Measurements from ENCODE around the gene TLE5.
A peak's percentile ranks its signal among the peaks of the same experiment; 100 is the strongest.
"Not testable (repeated sequence)": the region's sequence is repeated elsewhere in the genome, so short reads cannot be mapped to it uniquely, and the experiment has no call there.

The TLE5 gene

DNA sequence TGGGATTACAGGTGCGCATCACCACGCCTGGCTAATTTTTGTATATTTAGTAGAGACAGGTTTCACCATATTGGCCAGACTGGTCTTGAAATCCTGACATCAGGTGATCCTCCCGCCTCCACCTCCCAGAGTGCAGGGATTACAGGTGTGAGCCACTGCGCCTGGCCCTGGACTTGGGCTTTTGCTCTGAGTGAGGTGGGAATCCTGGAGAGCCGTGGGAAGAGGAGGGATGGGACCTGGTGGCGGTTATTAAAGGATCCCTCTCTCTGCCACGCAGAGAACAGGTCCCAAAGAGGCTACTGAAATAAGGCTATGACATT, 1.7 kb upstream of the TLE5 start:
- FAIRE-seq = no peak
- no peak for DNase-seq (ENCODE audit: insufficient read length, low spot score)

DNA sequence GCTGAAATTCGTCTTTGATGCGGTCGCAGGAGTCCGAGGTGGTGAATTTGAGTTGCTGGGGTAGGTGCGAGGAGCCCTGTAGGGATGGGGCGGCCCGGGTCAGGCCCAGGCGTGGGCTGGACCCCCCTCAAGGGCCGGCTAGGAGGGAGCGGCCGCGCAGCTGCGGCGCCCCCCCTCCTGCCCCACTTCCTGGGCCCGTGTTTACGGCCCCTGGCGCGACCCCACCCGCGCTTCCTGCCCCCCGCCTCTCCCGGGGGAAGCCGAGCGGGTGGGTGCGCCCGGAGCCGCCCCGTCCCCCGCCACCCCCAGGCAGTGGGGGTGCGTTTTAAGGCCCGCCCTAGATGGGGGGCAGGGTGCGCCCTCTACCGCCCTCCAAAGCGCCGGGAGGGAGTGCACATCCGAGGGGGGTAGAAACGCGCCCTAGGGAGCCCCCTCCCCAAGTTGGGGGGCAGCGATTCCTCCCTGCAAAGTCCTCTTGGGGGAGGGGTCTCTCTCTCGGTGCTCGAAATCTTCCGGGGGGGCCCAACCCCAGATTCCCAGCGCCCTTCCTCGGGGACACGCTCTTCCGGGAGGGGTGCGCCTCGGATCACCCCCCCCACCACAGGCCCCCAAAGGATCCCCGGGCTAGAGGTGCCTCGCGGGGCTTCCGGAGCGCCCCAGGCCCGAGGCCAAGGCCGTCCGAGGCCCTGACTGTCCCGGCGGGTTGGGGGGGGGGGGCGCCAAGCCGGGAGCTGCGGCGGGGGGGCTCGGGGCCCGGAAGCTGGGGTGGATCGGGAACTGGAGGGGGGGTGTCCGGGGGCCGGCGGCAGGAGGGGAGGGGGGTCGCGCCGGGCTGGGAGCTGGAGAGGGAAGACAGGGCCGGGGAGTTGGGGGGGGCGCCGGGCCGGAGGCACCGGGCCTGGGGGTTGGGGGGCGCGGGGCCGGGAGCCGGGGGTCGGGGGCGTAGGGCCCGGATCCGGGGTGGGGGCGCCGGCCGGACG, 823 bp downstream of the TLE5 start:
- FAIRE-seq = no peak
- peak; percentile 44 for DNase-seq (ENCODE audit: insufficient read length, low spot score)

DNA sequence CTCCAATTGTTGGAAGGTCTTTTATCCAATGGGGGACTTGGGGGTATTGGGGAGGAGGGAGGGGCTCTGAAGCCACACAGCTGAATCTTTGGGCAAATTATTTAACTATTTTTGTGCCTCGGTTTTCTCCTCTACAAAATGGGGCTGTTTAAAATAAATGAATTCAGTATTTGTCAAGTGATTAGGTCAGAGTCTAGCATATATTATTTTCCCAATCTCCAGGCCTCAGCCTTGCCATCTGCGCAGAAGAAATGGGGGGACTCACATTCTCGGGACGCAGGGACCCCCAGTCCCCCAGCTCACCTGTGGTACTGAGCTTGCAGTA, 1.5 kb downstream of the TLE5 start:
- FAIRE-seq (no peak), DNase-seq (ENCODE audit: insufficient read length, low spot score) (no peak)

DNA sequence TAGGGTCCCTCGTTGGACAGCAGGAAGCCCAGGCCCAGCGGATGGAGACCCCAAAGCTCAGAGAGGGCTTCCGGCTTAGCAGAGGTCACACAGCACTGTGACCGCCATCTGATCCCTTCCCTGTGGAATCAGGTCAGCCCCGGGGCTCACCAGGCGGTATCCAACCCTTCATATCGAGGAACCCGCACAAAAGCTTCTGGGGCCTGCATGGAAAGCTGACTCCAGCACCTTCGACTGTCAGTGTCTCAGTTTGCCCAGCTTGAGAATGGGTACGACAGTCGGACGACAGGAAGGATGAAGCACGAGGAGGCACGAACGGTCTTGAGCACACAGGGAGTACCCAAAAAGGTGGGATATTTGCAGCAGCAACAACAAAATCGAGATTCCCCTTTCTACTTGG, 2.6 kb downstream of the TLE5 start:
- DNase-seq (ENCODE audit: insufficient read length, low spot score) (no peak), FAIRE-seq (no peak)

DNA sequence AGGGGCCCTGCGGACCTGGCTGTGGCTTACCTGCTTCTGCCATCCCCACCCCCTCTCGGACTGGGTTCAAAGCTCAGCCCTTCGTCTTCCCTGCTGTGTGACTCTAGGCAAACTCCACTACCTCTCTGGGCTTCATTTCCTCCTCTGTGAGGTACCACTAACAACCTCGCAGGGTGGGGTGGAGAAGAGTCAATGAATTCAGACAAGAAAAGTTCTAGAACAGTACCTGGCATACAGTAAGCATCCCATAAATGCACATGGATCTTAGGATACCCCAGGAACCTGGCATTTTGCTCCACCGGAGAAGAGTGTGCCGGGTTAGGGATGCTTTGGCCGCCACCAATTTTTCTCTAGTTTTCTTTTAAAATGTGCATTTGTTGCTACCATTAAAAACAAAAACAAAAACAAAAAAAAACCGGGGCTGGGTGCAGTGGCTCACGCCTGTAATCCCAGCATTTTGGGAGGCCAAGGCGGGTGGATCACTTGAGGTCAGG, 3.4 kb downstream of the TLE5 start:
- no peak for DNase-seq (ENCODE audit: insufficient read length, low spot score)
- no peak for FAIRE-seq

DNA sequence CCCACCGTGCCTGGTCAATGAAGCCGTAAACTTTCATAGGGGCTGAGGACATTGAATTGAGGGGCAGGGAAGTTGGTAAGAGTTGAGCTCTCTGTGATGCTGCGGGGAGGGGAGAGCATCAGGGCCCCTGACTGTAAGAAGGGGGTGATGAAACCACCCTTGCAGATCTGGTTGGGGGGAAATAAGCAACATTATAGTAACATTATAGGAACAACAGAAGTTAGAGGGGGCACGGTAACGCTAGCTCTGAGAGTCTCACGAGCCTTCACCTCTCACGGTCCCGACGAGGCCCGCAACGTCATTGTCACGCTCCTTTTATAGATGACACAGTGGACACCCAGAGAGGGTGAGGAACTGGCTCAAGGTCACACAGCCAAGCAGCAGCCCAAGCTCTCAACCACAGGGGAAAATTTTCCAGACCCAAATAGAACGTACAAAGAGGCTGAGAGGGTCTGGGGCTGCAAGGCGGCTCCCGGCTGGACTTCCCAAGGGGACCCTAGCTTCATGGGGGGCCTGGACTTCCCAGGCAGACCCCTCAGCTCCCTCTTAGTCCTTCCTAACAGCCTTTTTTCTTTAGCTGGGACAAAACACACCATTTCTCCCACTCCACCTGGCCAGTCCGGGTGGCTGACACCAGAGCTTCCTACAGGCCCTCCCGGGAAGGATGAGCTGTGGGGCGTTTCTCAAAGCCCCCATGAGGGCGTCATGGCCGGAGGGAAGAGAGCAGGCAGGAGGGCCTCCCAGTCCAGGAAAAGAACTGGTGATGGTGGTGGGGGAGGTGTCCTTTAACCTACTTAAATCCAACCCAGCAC, 4.1 kb downstream of the TLE5 start:
- FAIRE-seq = no peak
- no peak for DNase-seq (ENCODE audit: insufficient read length, low spot score)

DNA sequence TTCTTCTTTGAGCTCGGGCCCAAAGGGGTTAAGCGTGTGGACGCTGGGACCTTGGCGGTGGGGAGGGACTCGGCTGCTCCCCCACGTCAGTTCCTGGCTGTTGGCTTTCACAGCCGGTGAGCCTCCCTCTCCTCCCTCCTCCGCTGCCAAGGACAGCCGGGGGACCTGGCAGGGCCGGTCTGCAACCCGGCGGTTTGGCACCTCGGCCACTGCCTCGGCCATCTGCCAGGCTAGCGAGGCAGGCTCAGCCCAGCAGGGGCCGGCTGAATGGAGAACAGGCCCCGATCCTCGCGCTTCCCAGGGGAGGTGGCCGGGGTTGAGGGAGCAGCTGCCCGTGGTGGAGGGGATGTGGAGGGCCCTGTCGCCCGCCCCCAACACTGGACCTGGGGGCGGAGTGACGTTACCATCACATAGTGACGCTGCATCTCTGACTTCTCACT, 5.0 kb downstream of the TLE5 start:
- no peak for DNase-seq (ENCODE audit: insufficient read length, low spot score)
- FAIRE-seq = no peak

DNA sequence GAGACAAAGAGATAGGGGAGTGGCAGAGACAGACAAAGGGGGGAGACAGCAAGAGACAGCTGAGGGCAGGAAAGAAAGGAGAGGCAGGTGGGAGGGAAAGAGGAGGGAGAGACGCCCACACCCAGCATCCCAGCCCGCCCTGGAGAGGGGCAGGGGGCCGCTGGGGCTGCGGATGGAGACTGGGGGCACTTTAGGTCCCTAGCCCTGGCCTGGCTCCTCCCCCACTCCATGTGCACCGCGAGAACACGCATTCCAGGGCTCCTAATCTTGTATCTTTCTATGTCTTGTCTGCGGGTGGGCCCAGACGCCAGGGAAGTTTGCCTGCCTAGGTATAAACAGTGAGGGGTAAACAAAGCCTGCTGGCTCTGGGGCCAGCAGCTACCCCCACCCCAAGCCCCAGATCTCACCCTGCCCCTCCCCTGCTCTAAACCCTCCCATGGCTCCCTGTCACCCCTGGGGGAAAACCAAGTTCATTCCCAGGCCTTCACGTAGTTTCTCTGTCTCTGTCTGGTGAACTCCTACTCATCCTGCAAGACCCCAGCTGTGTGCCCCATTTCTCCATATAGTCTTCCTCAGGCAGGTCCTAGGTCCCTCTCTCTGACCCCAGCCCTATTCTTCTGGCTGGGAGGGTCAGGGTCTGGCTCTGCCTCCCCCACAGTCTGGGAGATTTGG, 5.7 kb downstream of the TLE5 start:
- FAIRE-seq (no peak), DNase-seq (ENCODE audit: insufficient read length, low spot score) (no peak)

DNA sequence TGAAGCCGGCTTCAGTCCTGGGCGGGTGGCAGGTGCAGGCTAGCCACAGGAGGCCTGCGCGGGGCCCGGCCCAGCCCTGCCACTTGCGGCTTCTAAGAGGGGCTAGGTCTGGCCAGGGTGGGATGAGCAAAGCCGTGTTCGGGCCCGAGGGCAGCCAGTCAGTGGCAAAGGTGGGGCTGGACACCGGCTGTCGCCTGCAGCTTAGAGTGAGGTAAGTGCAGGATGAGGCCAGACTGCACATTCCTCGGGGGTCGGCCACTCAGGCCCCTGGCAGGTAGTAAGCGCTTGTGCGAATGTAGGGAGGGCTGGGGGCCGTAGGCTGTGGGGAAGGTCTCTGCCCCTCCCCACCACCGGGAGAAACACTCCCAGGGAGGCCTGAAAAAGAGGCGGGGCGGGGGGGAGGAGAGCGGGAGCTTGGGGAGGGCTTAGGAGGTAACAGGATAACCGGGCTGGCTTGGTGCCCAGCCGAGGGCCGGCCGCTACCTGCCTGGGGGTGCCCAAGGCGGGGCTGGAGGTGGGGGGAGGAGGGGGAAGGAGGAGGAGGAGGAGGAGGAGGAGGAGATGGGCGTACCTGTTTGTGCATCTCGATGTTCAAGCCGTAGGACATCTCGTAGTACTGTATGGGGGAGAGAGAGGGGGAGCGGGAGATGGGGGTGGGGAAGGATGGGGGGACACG, 6.4 kb downstream of the TLE5 start:
- DNase-seq (ENCODE audit: insufficient read length, low spot score) (no peak), FAIRE-seq (no peak)

DNA sequence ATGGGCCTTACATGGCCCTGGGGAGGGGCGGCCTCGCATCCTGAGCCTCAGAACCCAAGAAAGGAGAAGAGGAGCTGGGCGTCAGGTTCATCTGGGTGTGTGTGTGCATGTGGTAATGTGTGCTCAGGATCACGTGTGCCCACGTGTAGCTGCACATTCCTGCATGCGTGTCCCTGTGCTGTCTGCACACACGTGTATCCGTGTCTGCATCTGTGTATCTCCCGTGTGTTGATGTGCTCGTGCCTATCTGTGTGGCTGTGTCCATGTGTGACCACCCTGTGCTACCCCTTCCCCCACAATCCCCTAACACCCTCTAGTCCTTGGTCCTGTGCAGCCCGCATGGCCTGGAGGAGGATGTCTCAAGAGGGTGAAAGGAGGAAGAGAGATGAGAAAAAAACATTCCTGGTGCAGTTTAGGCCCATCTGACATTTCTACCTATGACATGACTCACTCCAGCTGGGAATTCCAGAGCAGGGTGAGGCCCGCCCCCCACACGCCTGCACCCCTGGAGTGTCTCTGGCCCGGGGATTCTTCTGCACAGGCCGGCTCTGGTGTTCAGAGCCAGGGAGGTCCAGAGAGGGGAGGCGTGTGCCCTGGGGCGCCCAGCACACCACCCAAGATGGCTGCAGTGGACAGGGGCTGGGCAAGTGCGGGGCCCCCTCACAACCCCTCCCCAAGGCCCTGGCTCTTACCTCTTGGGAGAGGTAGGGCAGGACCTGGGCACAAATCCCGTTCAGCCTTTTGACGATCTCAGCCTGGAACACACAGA, 7.1 kb downstream of the TLE5 start:
- DNase-seq (ENCODE audit: insufficient read length, low spot score) (no peak), FAIRE-seq (no peak)

DNA sequence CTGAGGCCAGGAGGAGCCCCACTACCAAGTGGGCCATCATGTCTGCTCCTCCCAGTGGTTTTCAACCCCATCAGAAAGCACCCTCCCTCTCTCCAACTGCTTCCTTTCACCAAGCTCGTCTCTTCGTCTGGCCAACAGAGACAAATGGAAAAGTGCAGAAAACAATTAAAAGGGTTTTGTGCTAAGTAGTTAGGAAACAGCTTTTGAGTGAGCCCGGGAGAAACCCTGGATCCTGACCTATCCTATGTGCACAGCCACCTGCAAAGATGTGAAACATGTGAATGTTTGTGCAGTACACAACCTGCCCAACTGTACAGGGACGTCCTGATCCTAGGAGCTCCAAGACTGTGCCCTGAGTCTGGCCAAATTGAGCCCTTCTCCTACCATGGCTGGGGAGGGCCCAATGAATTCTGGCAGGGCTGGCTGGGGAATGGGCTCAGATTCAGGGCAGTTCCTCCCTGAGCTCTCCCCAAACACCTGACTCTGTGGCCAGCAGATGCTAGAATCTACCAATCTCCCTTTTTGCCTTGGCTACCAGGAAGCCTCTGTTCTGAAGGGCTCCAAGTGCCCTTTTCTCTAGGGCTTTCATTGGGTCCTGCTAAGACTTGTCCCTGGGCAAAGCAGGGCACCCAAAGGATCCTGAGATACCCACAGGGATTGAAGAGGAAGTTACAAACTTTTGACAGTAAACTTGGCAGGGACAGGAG, 7.9 kb downstream of the TLE5 start:
- FAIRE-seq (no peak), DNase-seq (ENCODE audit: insufficient read length, low spot score) (no peak)

DNA sequence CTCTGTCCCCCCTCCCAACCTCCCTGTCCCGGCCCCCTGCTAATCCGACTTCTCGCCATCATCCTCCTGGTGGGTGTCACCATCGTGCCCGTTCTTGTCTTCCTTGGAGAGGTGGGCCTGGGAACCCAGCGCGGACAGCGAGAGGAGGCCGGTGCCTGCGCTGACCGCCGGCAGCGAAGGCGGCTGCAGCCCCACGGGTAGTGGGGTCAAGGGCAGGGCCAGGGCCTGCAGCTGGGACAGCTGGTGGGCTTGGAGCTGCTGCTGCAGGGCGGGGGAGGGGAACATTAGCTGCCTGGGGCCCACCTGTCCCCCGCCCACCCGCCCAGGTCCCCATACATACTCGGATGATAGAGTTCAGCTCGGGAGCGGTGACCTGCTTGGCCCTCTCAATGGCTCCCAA, 8.5 kb downstream of the TLE5 start:
- no peak for FAIRE-seq

DNA sequence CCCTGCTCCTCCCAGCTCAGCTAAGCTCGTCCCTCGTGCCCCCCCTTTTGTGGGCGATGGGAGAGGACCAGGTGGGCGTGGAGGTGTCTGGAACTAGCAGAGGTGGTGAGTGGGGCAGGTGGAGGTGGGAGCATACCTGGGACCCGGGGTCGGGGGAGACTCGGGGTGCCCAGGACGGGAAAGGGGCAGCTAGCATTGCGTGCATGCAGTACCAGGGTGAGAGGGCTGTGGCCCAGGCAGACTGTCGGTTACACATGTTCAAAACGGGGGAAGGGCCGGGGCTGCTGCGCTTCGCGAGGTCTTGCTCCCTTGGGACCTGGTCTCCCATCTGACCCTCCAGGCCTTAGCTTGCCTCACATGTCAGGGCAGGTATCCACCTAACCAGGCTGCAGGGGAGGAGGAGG, 9.1 kb downstream of the TLE5 start:
- DNase-seq (ENCODE audit: insufficient read length, low spot score) (no peak), FAIRE-seq (no peak)

More for the DNA sequence above, 8.5 kb downstream of the TLE5 start:
- DNase-seq (ENCODE audit: insufficient read length, low spot score) = no peak

DNA sequence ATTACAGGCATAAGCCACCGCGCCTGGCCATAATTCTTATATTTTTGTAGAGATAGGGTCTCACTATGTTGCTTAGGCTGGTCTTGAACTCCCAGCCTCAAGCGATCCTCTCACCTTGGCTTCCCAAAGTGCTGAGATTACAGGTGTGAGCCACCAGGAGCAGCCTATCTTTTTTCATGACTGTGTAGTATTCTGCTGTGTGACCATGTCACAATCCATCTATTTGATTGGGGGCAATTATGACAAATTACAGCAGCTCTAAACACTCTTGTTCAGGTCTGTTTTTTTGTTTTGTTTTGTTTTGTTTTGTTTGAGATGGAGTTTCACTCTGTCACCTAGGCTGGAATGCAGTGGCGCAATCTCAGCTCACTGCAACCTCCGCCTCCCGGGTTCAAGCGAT, 12.3 kb downstream of the TLE5 start:
- not testable (repeated sequence) for DNase-seq (ENCODE audit: insufficient read length, low spot score); FAIRE-seq

DNA sequence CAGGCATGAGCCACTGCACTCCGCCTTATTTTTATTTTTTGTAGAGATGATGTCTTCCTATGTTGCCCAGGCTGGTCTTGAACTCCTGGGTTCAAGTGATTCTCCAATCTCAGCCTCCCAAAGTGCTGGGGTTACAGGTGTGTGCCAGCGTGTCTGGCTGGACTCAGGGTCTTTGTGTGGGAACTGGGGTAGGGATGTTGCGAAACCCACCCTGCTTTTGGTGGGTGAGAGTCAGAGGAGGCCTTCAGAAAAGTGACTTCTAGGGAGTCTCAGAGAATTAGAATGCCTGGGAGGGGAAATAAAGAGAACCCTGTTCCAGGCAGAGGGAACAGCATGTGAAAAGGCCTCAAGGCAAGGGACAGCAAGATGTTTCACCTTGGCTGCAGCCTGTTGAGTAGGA, 13.2 kb downstream of the TLE5 start:
- DNase-seq (ENCODE audit: insufficient read length, low spot score) (no peak), FAIRE-seq (no peak)

DNA sequence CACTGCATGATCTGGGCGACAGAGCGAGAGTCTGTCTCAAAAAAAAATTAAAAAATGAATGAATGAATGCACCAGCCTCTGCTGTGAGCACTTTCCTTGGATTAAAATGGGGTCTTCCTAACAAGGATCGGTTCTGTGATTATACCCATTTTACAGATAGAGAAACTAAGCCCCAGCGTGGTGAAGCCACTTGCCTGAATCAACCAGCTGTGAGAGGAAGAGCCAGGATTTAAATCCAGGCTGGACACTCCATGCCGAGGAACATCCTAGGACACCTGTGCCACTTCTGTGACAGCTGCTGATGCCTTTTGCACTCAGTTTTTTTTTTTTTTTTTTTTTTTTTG, 14.1 kb downstream of the TLE5 start:
- FAIRE-seq = no peak
- DNase-seq (ENCODE audit: insufficient read length, low spot score) = no peak

DNA sequence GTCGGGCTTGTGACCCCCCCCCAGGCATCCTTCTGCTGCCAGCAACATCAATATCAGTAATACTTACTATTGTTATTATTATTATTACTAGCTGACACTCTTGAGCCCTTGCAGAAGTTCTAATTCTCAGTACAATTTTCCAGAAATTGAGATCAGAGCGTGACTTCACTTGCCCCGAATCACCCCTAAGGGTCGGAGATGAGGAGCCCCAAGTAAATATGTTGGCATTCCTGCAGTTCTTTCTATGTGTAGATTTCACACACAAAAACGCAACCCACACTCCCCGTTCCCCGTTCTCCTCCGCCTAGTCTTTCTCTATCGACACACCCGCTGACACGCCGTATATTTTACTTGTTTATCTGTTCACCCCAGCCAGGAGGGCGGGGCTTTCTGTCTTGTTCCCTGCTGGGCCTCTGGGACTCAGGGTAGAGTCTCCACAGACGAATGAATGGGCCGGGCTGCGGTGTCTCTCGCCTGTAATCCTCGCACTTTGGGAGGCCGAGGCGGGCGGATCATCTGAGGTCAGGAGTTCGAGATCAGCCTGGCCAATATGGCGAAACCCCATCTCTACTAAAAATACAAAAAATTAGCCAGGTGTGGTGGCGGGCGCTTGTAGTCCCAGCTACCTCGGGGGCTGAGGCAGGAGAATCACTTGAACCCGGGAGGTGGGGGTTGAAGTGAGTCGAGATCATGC, 14.7 kb downstream of the TLE5 start:
- FAIRE-seq = no peak
- DNase-seq (ENCODE audit: insufficient read length, low spot score) = no peak

DNA sequence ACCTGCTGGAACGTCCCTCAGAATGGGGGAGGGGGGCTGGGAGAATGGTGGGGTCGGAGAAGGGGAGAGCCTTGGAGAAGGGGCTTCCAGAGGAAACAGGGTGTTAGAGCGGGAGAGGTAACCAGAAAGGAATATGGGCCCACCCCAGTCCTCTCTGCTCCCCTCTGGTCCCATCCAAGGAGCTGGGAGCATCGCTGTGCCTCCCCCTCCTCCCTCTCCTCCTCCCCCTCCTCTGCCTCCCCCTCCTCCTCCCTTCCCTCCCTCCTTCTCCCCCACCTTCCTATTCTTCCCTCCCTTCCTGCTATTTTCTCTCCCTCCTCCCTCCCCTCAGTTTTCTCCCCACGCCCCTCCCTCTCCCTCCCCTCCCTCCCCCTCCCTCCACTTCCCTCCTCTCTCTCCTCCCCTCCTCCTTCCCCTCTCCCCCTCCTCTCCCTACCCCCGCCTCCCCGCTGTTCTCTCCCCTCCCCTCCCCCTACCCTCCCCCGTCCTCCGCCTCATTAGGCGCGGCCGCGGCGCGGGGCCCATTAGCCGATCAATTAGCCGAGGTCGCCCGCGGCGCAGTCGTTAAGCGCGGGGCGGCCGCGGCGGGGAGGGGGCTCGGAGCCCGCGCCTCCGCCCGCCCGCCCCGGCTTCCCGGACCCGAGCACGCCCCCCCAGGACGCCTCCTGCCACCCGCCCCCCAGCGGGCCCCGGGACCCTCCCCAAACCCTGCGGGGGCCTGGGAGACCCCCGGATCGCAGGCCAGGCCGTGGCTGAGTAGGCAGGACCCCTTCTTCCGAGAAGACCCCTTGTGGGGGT, 15.4 kb downstream of the TLE5 start:
- DNase-seq (ENCODE audit: insufficient read length, low spot score) (no peak), FAIRE-seq (no peak)
